SIG-M5 treated with dmso at 0.1 percent for 504 hours (cell line): ENCODE data around the gene TMF1.

Experiments used
- DNase-seq: peaks from one replicate; lab custom pipeline; 2025; ENCODE audit not compliant: unreplicated experiment; lab: John Stamatoyannopoulos, UW

Gene TMF1

GRCh38 chr3:69013253-69014021, 38.7 kb downstream of the TMF1 start, which contains the start of gene EOGT:
TSS of gene EOGT (minus strand) at chr3:69013684. CDS start at chr3:69009846, 3,838 bp downstream.
- DNase-seq, result peak; percentile 68

DNA sequence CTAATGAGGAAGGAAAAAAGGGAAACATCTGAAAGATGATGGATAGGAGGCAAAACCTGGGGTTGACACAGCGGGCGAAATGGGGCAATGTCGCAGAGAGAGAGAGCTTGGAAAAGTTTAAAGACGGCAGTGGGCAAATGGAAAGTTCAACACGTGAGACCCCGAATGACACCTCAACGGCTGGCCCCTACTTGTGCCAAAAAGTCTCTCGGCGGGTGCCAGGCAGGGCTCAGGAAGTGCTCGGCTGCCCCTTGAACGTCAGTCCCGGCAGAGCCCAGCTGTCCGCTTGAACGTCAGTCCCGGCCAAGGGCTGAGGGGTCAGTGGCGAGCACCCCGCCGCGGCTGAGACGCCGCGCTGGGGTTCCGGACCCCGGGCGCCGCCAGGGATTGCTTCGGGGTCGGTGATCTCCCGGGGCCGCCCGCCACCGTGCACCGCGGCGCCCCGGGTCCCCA, 39.3 kb downstream of the TMF1 start:
- DNase-seq, result no peak

- DNase-seq, result no peak
These were observed 39.9 kb downstream of the TMF1 start for GRCh38 chr3:69012100-69012799.

DNA sequence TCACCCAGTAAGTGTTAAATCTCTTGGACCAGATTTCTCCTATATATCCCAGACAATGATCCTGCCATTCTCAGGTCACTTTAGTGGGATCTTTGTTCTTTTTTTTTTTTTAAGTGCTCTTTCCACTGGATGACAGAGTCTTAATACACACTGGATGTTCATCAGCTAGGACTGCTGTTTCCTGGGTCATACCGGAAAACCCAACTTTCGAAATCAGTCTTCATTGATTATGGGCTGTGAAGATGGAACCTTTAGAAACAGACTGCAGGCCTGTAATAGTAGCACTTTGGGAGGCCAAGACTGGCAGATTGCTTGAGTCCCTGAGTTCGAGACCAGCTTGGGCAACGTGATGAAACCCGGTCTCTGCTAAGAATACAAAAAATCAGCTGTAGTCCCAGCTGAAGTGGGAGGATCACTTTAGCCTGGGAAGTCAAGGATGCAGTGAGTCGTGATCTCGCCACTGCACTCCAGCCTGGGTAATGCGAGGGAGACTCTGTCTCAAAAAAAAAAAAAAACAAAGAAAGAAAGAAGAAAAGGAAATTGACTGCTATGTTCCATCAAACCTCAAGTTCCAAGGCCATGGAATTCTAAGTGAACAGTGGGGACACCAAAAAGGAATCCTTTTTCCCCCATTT, 40.9 kb downstream of the TMF1 start:
- DNase-seq, result no peak

GRCh38 chr3:69009559-69010410, 42.3 kb downstream of the TMF1 start:
- no peak for DNase-seq

DNA sequence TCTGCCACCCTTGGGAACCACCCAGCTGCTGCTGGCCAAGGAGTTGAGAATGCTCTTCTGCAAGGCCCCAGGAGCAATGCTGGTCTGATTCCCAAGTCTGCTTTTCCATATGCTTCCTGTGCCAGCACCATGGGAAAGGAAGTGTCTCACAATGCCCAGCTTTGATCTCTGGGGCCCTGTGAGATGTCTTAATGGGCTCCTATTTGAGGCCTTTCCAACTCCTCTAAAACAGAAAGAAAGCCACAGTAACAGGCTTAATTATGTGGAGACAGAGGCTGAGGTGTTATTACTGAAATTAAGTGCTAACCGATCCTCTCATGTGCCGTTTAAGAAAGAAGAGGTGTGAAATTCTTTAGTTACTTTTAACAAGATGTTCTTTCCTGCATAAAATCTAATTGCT, 43.2 kb downstream of the TMF1 start:
- no peak for DNase-seq

GRCh38 chr3:69005791-69006482, 46.2 kb downstream of the TMF1 start:
- DNase-seq, result no peak

GRCh38 chr3:69005071-69005790, 46.9 kb downstream of the TMF1 start:
- no peak for DNase-seq

DNA sequence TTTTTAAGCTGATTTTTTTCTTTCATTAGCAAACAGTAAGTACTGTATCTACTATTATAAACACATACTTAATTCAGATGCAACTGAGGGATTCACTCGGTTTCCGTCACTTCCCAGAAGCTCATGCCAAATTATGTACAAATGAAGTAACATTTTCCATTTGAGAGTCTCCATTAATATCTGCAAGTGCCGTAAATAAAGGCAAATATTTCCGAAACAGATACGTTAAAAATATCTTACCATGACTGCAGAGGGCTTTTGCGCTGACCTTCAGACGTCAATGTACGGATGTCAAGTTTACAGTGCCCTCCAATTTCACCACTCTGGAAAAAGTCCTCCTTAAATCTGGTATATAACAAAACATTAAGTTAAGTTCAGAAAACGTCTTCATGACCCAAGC, 48.0 kb downstream of the TMF1 start:
- DNase-seq, result no peak

DNA sequence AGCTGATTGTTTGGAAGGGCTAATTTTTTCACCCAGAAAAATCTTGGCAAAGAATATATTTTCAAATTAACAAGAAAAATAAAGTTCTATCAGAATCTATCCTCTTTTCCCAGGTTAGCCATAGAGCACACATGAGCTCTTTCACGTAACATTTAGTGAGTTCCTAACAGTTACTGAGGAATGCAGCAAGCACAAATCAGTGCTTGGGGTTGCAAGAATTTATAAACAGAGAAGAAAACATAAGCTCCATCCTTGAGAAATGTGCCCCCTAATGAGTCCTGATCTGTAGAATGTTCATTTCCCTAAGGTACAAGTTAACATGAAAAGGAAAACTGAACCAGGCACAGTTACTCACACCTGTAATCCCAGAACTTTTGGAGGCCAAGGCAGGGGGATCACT, 52.5 kb downstream of the TMF1 start:
- DNase-seq, result no peak

GRCh38 chr3:68999158-68999557, 53.0 kb downstream of the TMF1 start:
- no peak for DNase-seq

- DNase-seq, result no peak
These were observed 54.2 kb downstream of the TMF1 start for GRCh38 chr3:68997887-68998286.

GRCh38 chr3:68996356-68996995, 55.7 kb downstream of the TMF1 start:
- DNase-seq, result no peak

DNA sequence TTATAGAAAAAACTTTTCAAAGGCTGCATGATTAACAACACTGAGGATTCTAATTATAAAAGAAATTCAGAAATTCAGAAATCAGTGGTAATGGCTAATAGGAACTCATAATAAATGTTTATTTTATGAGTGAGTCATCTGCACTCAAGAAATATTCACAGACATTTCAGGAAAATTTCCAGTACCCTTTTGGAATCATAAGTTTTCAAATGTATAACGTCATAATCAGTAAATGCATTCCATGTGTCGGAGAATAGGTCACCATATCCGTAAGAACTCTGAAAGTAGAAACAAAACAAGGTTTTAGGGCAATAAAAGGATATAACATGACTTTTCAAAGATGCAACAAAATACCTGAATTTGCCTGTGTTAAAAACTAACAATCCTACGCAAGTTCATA, 63.4 kb downstream of the TMF1 start:
- no peak for DNase-seq

- DNase-seq, result no peak
These were observed 64.8 kb downstream of the TMF1 start for GRCh38 chr3:68987322-68987721.

DNA sequence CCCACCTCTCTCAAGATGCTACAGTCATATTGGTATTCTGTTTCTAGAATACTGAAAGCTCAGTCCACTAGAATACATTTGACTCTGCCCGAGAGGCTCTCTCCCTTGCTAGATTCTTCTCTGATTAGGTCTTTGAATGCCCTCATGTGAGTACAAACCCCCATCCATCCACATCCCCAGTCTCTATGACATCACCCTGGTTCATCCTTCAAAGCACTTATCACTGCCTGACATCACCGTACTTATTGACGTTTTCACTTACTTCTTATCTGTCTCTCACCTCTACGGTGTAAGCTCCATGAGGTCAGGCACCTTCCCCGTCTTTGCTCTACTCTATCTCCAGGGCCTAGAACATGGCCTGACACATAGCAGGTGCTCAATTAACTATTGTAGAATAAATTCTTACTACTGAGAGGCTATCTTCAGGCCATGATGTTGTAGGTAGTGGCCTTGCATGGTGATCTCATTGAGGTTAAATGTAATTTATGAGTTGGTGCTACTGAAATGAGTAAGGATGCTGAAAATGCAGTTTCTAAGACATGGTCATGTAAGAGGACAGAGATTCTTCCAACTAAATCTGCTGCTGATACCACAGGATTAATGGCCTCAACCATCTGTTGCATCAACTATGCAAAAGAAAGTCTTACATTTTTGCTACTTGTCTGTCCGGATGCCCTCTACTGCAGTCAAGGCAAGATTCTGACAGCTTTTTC, 65.5 kb downstream of the TMF1 start:
- no peak for DNase-seq

GRCh38 chr3:68985146-68985790, 66.9 kb downstream of the TMF1 start:
- DNase-seq, result no peak

- no peak for DNase-seq
These were observed 68.1 kb downstream of the TMF1 start for GRCh38 chr3:68984011-68984530.
